Kidney (tissue), 14 donors: ENCODE results near the gene LRRC28. TPM values are rescaled to one million over a fixed set of nuclear protein-coding genes. Genes with fewer than 3 reads are reported as not detected.

Source experiments
- DNase-seq, 5 donors: peaks; one replicate each; pipeline ENCODE4 v3.0.0-alpha.2; 2013 to 2020
- FAIRE-seq: peaks from 2 replicates; lab custom pipeline; 2012; peaks lifted over from hg19 to GRCh38; lab: Jason Lieb, UNC
- H3K27ac ChIP-seq, 2 donors: one replicate each; pipeline ENCODE4 v1.7.0; 2013; ENCODE audit warnings: low read depth in 2 of 2, low read length in 2 of 2, inconsistent platforms in 1 of 2
- H3K27me3 ChIP-seq: one replicate; pipeline ENCODE4 v1.7.1; 2013; ENCODE audit warnings: low read length, inconsistent platforms; ENCODE audit not compliant: control insufficient read depth, insufficient read depth
- H3K36me3 ChIP-seq, 3 donors: one replicate each; pipeline versions ENCODE4 v1.7.0 to v1.7.1; 2013; ENCODE audit warnings: low read length in 3 of 3, control low read depth in 1 of 3, inconsistent platforms in 1 of 3; ENCODE audit not compliant: insufficient read depth in 3 of 3, control insufficient read depth in 2 of 3
- H3K4me1 ChIP-seq, 3 donors: one replicate each; pipeline versions ENCODE4 v1.7.0 to v1.7.1; 2013; ENCODE audit warnings: low read length in 3 of 3, inconsistent platforms in 1 of 3, low read depth in 1 of 3; ENCODE audit not compliant: control insufficient read depth in 2 of 3, insufficient read depth in 2 of 3
- H3K4me3 ChIP-seq, 3 donors: one replicate each; pipeline versions ENCODE4 v1.7.0 to v1.8.1; 2013; ENCODE audit warnings: low read length in 3 of 3, control low read depth in 1 of 3, inconsistent platforms in 1 of 3
- H3K9ac ChIP-seq, 3 donors: one replicate each; pipeline versions ENCODE4 v1.7.0 to v1.7.1; 2013; ENCODE audit warnings: low read length in 3 of 3, control low read depth in 1 of 3, inconsistent platforms in 1 of 3
- H3K9me3 ChIP-seq, 3 donors: one replicate each; pipeline versions ENCODE4 v1.7.0 to v1.7.1; 2013; ENCODE audit warnings: low read length in 3 of 3, control low read depth in 1 of 3, inconsistent platforms in 1 of 3; ENCODE audit not compliant: control insufficient read depth in 2 of 3, insufficient read depth in 1 of 3
- intact Hi-C: fragments of 100-400 bp; cut with DNase I; formaldehyde crosslinking; loops from one replicate; pipeline ENCODE4 v1.11.1; 2022
- polyA plus RNA-seq: library from polyadenylated mRNA; stranded (reverse); fragments of 350-450 nt; fragmentation: Illumina TruSeq; extraction: RNeasy Lipid Tissue Mini Kit (QIAGEN cat#74804); gene quantifications from one replicate; pipeline ENCODE4 v1.2.3, GENCODE V29; 2014; ENCODE audit warnings: low read depth, low replicate concordance; ENCODE audit not compliant: insufficient read depth
- total RNA-seq: library from RNA; stranded (reverse); fragmentation: NEBNext Ultra II Directional; extraction: Animal tissue kit (Norgen Biotek cat#: 25700); gene quantifications from one replicate; pipeline ENCODE4 v1.2.1, GENCODE V29; 2021
- TF ChIP-seq, protein P1 (sequence below): IDR thresholded peaks from 3 replicates; pipeline ENCODE4 v1.5.1; 2012; ENCODE audit warnings: mild to moderate bottlenecking, moderate library complexity, borderline replicate concordance; ENCODE audit not compliant: insufficient read depth; ENCODE audit errors: extremely low read depth
- donor health status: control.
- donor health status: control.
- donor health status: control.
- donor health status: control.
- donor health status: control.
- donor health status: DM: yes; HTN: yes; CAD: no.
- donor health status: Normal renal cell carcinoma (clear cell type).

Gene LRRC28
- total and polyA plus RNA-seq, 2 donors from 2014 or later: 25.5 to 34.7 TPM

DNA sequence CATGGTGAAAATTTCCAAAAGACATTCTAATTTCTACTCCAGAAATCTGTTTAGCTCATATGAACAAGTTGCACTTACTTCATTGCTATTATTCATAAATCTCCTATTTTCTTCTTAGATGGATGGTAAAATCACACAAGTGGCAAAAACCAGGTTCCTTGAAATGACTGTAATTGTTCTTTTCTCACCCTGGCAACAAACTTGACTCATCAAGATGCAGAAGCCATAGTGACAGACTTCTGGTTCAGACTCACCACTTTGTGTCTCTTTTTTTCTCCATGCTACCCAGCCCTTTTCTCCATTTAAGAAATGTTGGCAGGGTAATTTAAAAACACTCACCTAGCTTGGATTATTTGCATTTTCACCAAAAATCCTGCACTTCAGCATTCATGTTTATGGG lies 82.1 kb downstream of the LRRC28 start:
- Histone ChIP-seq H3K27ac (no peak overlapping the region), H3K9ac (no peak overlapping the region), H3K36me3 (peaks cover 0 to 3% (median 0%) of the 10 kb centered on the region in 3 donors), H3K4me1 (no peaks in the 10 kb centered on the region), H3K27me3 (no peaks in the 10 kb centered on the region), H3K9me3 (no peaks in the 10 kb centered on the region), H3K4me3 (no peak overlapping the region)
- intact Hi-C loops: no loop called here
- no peak for DNase-seq
- TF ChIP-seq, protein P1, sequence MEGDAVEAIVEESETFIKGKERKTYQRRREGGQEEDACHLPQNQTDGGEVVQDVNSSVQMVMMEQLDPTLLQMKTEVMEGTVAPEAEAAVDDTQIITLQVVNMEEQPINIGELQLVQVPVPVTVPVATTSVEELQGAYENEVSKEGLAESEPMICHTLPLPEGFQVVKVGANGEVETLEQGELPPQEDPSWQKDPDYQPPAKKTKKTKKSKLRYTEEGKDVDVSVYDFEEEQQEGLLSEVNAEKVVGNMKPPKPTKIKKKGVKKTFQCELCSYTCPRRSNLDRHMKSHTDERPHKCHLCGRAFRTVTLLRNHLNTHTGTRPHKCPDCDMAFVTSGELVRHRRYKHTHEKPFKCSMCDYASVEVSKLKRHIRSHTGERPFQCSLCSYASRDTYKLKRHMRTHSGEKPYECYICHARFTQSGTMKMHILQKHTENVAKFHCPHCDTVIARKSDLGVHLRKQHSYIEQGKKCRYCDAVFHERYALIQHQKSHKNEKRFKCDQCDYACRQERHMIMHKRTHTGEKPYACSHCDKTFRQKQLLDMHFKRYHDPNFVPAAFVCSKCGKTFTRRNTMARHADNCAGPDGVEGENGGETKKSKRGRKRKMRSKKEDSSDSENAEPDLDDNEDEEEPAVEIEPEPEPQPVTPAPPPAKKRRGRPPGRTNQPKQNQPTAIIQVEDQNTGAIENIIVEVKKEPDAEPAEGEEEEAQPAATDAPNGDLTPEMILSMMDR: no peak
- FAIRE-seq: no peak

- DNase-seq (no peak), FAIRE-seq (no peak)
- Histone ChIP-seq H3K4me1 (no peaks in the 10 kb centered on the region), H3K9me3 (no peaks in the 10 kb centered on the region), H3K36me3 (peaks cover 0 to 3% (median 0%) of the 10 kb centered on the region in 3 donors), H3K9ac (no peak overlapping the region), H3K4me3 (no peak overlapping the region), H3K27me3 (no peaks in the 10 kb centered on the region), H3K27ac (no peak overlapping the region)
- intact Hi-C loops: no loop called here
- TF ChIP-seq, protein P1: no peak
Measured at GRCh38 chr15:99333981-99334380, 82.7 kb downstream of the LRRC28 start.

DNA sequence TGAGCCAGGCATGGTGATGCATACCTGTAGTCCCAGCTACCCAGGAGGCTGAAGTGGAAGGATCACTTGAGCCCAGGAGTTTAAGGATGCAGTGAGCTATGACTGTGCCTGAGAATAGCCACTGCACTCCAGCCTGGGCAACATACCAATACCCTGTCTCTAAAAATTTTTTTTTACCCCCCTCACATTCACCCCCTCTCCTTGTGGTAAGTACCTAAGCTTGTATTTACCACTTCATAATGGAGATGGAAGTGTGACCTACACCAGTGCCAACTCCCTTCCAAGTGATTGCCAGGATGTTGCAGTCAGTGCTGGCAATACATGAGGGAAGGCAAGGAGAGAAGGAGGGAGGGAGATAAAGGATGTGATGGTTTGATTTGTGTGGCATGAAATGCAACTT lies 84.2 kb downstream of the LRRC28 start:
- intact Hi-C loops: no loop called here
- no peak overlapping the region for H3K4me3 ChIP-seq
- DNase-seq (no peak), FAIRE-seq (no peak)
- H3K36me3 ChIP-seq: peaks cover 0 to 3% (median 0%) of the 10 kb centered on the region in 3 donors
- H3K27ac ChIP-seq: no peak overlapping the region
- H3K9ac ChIP-seq: no peak overlapping the region
- H3K9me3 ChIP-seq: no peaks in the 10 kb centered on the region
- no peaks in the 10 kb centered on the region for H3K27me3 ChIP-seq
- TF ChIP-seq, protein P1: no peak
- H3K4me1 ChIP-seq: peaks cover 0 to 7% (median 2%) of the 10 kb centered on the region in 3 donors

- TF ChIP-seq, protein P1: no peak
- no peak for FAIRE-seq
- Histone ChIP-seq H3K27ac (no peak overlapping the region), H3K36me3 (peaks cover 0 to 3% (median 0%) of the 10 kb centered on the region in 3 donors), H3K9ac (no peak overlapping the region), H3K9me3 (no peaks in the 10 kb centered on the region), H3K4me3 (no peak overlapping the region), H3K27me3 (no peaks in the 10 kb centered on the region), H3K4me1 (peaks cover 0 to 12% (median 2%) of the 10 kb centered on the region in 3 donors)
- DNase-seq: no peak
- intact Hi-C loops: no loop called here
Measured at GRCh38 chr15:99336794-99337193, 85.5 kb downstream of the LRRC28 start.
